Frontal cortex (tissue), 4 donors: ENCODE measurements around the gene PLAAT4. TPM values are rescaled to one million over a fixed set of nuclear protein-coding genes. Genes with fewer than 3 reads are reported as not detected.
A peak's percentile ranks its signal among the peaks of the same experiment; 100 is the strongest.

Experiments
- DNase-seq, 2 donors: peaks; one replicate each; pipeline ENCODE4 v3.0.0; 2012; ENCODE audit warnings: low spot score in 2 of 2
- FAIRE-seq: peaks from 2 replicates; lab custom pipeline; 2012; peaks lifted over from hg19 to GRCh38; lab: Jason Lieb, UNC
- total RNA-seq: library from RNA; depleted of rRNA; stranded (reverse); fragments of >200 nt; gene quantifications from one replicate; pipeline ENCODE4 v1.2.3, GENCODE V29; 2014
- donor health status: control.
- donor health status: control.
- donor health status: control.

The PLAAT4 gene
- 3.3 TPM for total RNA-seq

- FAIRE-seq = no peak
- DNase-seq = peak in 1 of 2 donors; percentile 50
Measured at GRCh38 chr11:63536669-63537292, at the start of gene PLAAT4. TSS of gene PLAAT4 (plus strand) at chr11:63536808. CDS start at chr11:63536869, 61 bp downstream.

- no peak for DNase-seq
- no peak for FAIRE-seq
Measured at GRCh38 chr11:63488789-63489188, 47.8 kb upstream of the PLAAT4 start.

GRCh38 chr11:63489879-63490278 lies 46.7 kb upstream of the PLAAT4 start:
- FAIRE-seq = no peak
- peak in 1 of 2 donors; percentile 37 for DNase-seq

GRCh38 chr11:63490551-63491239 lies 45.9 kb upstream of the PLAAT4 start, which contains the start of gene PLAAT5:
TSS of gene PLAAT5 (minus strand) at chr11:63491167. CDS start at chr11:63491034, 133 bp downstream.
- FAIRE-seq = no peak
- DNase-seq = peak; percentile 39 to 45

GRCh38 chr11:63491240-63491587 lies 45.4 kb upstream of the PLAAT4 start:
- FAIRE-seq (no peak), DNase-seq (no peak)

GRCh38 chr11:63491636-63492372 lies 44.8 kb upstream of the PLAAT4 start:
- DNase-seq (no peak), FAIRE-seq (no peak)

- FAIRE-seq (no peak), DNase-seq (no peak)
Measured at GRCh38 chr11:63492441-63492840, 44.2 kb upstream of the PLAAT4 start.

- no peak for FAIRE-seq
- DNase-seq = no peak
Measured at GRCh38 chr11:63493127-63493526, 43.5 kb upstream of the PLAAT4 start.

GRCh38 chr11:63494975-63495374 lies 41.6 kb upstream of the PLAAT4 start:
- DNase-seq (no peak), FAIRE-seq (no peak)

- FAIRE-seq (no peak), DNase-seq (no peak)
Measured at GRCh38 chr11:63499874-63500273, 36.7 kb upstream of the PLAAT4 start.

- no peak for FAIRE-seq
- no peak for DNase-seq
Measured at GRCh38 chr11:63501236-63501635, 35.4 kb upstream of the PLAAT4 start.

GRCh38 chr11:63502252-63502820 lies 34.3 kb upstream of the PLAAT4 start:
- DNase-seq (no peak), FAIRE-seq (no peak)

GRCh38 chr11:63503492-63503891 lies 33.1 kb upstream of the PLAAT4 start:
- no peak for FAIRE-seq
- DNase-seq = no peak

- no peak for FAIRE-seq
- no peak for DNase-seq
Measured at GRCh38 chr11:63504054-63504453, 32.6 kb upstream of the PLAAT4 start.

GRCh38 chr11:63504933-63505586 lies 31.5 kb upstream of the PLAAT4 start:
- DNase-seq (no peak), FAIRE-seq (no peak)

GRCh38 chr11:63505857-63506528 lies 30.6 kb upstream of the PLAAT4 start, which contains the start of gene LGALS12:
TSS of gene LGALS12 (plus strand) at chr11:63506084. CDS start at chr11:63506459, 375 bp downstream.
- DNase-seq (no peak), FAIRE-seq (no peak)

- no peak for FAIRE-seq
Measured at GRCh38 chr11:63506876-63507275, 29.7 kb upstream of the PLAAT4 start.

GRCh38 chr11:63507511-63507910 lies 29.1 kb upstream of the PLAAT4 start:
- DNase-seq (no peak), FAIRE-seq (no peak)

More at GRCh38 chr11:63506876-63507275, 29.7 kb upstream of the PLAAT4 start:
- no peak for DNase-seq

- DNase-seq (peak; percentile 42 to 54), FAIRE-seq (no peak)
Measured at GRCh38 chr11:63508009-63508408, 28.6 kb upstream of the PLAAT4 start.
